NCI-H524 (cell line): ENCODE measurements around the gene POLR3GL.

ENCODE experiments used
- DNase-seq, 2 experiments: peaks; one replicate each; lab custom pipeline; 2025; lab: John Stamatoyannopoulos, UW

Gene POLR3GL

DNA sequence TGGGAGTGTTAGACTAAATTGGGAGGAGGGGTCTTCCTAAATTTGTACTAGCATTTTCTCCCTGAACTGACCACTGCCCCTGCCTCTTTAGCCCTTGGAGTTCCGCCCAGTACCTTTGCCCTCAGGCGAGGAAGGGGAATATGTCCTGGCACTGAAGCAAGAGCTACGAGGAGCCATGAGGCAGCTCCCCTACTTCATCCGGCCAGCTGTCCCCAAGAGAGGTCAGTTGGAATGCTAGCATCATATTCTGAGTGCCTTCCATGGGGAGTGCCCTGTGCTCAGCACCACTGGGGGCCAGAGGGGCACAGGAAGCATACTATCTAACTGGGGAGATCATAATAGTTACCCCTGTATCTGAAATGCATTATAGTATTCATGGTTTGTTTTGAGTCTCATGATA lies 10.7 kb downstream of the POLR3GL start:
- no peak for DNase-seq

DNA sequence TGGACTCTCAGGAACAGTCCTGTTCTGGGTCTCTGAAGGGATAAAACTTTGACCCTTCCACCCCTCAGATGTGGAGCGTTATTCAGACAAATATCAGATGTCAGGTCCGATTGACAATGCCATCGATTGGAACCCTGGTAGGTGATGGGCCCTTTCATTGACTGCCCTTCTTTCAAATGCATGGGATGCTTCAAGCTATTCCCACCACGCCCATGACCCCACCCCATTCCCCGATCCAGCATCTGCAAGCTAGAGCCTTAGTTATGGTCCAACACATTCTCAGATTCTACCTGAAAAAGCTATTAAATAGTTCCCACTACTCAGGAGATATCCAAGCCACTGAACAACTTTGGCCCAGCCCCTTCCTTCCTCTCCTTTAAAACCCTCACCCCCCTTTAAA lies 12.5 kb downstream of the POLR3GL start:
- no peak for DNase-seq

DNA sequence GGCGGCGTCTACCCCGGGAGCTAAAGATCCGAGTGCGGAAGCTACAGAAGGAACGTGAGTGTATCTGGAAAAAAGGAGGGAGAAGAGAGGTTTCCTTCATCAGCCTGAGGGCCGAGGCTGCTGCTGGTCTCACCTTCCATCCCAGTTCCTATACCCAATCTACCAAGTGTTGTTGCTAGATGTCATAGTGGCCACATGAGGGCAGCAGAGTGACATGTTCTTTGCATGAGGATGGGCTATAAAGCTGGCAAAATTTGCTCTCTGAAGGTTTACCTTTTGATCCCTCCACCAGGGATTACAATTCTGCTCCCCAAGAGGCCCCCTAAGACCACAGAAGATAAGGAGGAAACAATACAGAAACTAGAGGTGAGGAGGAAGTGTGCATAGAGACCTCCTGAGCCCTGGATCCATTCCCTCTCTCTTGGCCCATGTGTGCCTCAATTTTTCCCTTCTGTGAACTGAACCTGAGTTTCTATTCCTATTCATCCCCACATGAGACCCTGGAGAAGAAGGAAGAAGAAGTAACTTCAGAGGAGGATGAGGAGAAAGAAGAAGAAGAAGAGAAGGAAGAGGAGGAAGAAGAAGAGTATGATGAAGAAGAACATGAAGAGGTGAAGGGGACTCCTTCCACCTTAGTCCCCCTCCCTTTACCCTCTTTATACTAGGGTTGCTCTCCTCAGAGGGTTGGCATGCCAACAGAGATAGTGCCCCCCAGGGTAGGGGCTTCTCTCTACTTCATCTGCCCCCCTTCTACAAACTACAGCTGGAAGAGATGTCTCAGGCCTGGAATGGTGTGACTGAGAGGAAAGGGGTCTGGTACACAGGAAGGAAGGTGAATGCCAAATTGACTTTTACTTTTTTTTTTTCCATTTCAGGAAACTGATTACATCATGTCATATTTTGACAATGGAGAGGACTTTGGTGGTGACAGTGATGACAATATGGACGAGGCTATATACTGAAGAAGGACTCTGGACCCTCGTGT lies 13.3 kb downstream of the POLR3GL start:
- DNase-seq, result peak; percentile 38 to 62

- DNase-seq, result no peak
Measured at GRCh38 chr1:145978471-145978853, 14.0 kb downstream of the POLR3GL start.

DNA sequence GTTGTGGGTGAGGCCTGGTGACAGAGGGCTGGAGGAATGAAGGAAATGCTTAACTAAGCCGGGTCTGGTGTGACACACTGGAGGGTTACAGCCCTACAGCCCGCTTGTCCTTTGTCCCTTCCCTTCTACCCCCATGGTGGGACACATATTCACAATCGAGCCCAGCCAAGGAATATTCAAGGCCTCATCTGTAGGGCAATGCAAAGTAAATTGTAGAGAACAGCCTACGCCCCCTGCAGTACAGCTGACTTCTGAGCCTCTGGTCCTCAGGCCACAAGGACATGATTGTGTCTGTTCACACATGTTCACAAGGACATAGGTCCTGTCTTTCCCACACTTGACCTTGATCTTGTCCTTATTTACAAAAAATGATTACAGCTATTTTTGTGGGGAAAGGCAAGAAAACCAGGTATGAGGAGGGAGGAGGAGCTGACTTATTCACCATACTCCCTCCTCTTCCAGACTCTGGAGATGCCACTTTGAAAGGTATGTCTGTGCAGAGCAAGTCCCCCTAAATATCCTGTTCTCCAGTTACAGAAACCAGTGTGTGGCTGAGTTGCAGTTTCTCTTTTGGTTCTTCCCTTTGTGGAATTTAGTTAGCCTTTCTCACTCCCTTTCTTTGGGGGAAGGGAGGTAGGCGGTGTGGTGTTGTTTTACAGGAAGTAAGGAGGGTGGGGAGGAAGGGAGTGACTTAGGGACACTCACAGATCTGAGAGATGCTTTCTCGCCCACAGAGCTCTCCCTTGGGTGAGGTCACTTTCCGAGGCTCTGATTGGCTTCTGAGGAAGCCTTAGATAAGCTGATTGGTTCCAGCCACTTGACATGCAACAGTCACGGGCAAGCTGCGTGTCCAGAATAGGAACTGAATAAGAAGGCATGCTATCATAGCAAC lies 14.6 kb downstream of the POLR3GL start:
- peak; percentile 97 to 99 for DNase-seq

GRCh38 chr1:145979746-145980456 lies 15.4 kb downstream of the POLR3GL start:
- DNase-seq, result no peak

GRCh38 chr1:145980457-145980994 lies 16.0 kb downstream of the POLR3GL start:
- no peak for DNase-seq

- DNase-seq, result no peak
Measured at GRCh38 chr1:145982010-145982723, 17.7 kb downstream of the POLR3GL start.

GRCh38 chr1:145983206-145983675 lies 18.8 kb downstream of the POLR3GL start:
- no peak for DNase-seq

DNA sequence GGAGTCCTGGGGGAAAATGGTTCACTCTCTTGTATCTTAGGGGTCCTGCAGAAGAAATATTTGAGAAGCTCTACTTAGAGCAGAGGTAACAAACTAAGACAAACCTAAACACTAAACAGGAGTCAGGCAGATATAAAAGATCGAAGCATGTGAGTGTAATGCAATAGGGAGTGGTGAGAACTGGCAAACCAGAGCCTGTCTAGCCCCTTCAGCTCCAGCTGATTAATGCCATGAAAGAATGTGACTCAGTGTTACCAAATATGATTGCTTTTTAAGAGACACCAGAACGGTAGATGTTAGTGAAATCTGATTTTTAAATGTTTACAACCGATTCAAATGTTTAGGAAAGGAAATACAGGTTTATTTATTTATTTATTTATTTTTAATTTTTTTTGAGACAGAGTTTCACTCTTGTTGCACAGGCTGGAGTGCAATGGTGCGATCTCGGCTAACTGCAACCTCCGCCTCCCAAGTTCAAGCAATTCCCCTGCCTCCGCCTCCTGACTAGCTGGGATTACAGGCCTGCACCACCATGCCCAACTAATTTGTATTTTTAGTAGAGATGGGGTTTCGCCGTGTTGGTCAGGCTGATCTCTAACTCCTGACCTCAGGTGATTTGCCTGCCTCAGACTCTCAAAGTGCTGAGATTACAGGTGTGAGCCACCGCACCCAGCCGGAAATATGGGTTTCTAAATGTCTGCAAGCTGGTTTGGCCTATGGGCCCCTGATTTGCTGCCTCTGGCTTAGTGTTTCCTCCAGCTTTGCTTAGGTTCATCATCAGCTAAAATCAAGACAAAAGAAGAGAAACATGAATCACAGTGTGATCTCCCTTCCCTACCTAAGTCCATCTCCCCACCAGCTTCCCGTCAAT lies 19.7 kb downstream of the POLR3GL start:
- DNase-seq, result no peak

DNA sequence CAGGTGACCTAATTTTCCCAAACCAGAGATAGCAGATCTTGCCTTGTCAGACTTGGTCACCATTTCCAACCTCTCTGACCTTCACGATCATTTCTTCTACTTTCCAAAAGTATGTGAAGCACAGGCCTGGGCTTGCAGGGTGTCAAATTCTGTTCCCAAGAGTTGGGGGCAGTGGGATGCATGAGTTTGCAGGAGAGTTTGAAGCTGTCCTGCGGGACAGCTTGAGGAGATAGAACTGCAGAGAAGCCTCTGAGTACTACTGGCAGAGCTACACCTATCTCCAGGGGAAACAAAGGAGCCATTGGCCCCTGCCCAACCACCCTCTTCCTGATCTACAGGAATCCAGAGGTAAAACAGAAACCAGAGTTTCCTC lies 20.6 kb downstream of the POLR3GL start:
- DNase-seq, result no peak

- peak; percentile 17 to 64 for DNase-seq
Measured at GRCh38 chr1:145985502-145986439, 21.3 kb downstream of the POLR3GL start.

DNA sequence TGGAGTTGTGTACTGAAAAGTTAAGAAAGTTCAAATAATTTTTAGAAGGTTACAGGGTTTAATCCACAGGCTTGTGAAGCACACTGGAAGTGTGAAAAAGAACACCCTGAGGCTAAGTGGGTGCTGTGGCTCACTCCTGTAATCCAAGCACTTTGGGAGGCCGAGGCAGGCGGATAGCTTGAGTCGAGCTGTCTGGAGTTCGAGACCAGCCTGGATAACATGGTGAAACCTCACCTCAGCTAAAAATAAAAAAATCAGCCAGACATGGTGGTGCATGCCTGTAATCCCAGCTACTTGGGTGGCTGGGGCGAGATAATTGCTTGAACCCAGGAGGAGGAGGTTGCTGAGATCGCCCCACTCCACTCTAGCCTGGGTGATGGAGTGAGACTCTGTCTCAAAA lies 22.1 kb downstream of the POLR3GL start:
- no peak for DNase-seq

DNA sequence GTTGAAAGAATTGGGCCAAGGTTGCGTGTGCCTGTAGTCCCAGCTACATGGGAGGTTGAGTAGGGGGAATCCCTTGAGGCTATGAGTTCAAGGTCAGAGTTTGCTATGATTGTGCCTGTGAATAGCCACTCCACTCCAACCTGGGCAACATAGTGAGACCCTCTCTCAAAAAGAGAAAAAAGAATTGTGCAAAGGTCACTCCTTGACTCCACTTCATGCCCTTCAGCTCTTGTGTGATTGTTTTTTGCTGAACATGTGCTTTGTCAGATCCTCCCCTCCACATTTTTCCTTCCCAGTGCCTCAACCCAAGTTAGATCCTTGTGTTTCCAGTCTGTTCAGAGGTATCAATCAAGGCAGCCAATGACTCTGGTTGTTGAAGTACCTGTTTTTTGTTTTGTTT lies 23.4 kb downstream of the POLR3GL start:
- no peak for DNase-seq

GRCh38 chr1:145988773-145989172 lies 24.3 kb downstream of the POLR3GL start:
- DNase-seq, result no peak

DNA sequence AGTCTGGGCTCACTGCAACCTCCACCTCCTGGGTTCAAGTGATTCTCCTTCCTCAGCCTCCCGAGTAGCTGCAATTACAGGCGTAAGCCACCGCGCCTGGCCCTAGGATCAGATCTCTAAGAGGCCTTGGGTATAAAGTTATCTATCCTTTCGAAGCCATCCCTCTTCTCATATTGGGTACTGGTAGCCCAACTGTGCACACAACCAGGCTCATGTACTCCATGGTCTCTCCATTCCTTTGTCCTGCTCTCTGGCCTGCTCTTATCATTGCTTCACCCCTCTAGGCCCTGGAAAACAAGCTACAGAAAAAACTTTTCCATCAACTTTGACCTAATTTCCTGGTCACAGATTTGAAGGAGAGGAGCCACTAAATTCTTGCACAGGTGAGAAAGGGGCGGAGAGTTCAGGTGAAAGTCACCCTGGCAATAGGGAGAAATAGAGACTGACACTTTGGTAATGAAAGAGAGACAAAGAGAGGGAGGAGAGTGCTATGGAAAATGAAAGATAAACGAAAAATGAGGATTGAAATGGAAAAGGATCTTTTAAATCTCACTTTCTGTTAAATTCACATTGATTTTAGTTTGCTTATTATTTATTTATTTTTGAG lies 25.9 kb downstream of the POLR3GL start:
- DNase-seq, result peak in 1 of 2 experiments; percentile 9

- peak in 1 of 2 experiments; percentile 22 for DNase-seq
Measured at GRCh38 chr1:145991735-145992412, 27.4 kb downstream of the POLR3GL start.

DNA sequence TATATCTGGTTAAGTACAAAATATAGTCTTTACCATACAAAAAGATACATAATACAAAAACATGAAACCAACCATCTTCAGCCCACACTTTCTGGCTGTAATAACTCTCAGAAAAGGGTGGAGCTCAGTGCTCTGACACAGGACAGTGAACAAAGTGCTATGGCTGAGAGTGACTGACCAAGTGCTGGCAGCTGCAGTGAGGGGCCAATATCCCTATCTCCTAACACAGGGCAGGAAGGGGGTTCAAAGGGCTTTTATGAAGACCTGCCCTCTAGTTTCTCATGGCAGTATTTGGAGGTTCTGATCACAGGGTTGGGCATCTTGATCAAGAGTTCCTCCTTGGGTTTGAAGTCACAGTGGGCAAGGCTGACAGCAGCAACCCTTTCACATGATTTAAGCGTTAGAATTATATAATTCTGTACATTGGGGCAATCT lies 28.0 kb downstream of the POLR3GL start:
- no peak for DNase-seq
